HUES6 (cell line): Measurements from ENCODE around the gene CLCN3.
A peak's percentile ranks its signal among the peaks of the same experiment; 100 is the strongest.
"Not testable (repeated sequence)": the region's sequence is repeated elsewhere in the genome, so short reads cannot be mapped to it uniquely, and the experiment has no call there.

Experiments
- H3K27ac ChIP-seq: 2 replicates; pipeline ENCODE4 v1.7.0; 2013; ENCODE audit warnings: low read depth, mild to moderate bottlenecking, low read length, inconsistent platforms
- H3K27me3 ChIP-seq: 2 replicates; pipeline ENCODE4 v1.6.1; 2013; ENCODE audit warnings: low read length; ENCODE audit not compliant: control insufficient read depth, insufficient read depth
- H3K36me3 ChIP-seq: 2 replicates; pipeline ENCODE4 v1.6.1; 2013; ENCODE audit warnings: low read length; ENCODE audit not compliant: control insufficient read depth, insufficient read depth
- H3K4me1 ChIP-seq: 2 replicates; pipeline ENCODE4 v1.6.1; 2013; ENCODE audit warnings: low read length; ENCODE audit not compliant: control insufficient read depth, insufficient read depth
- H3K4me3 ChIP-seq: 2 replicates; pipeline ENCODE4 v1.5.1; 2013; ENCODE audit warnings: low read depth, low read length
- H3K9ac ChIP-seq: one replicate; pipeline ENCODE4 v1.6.1; 2013; ENCODE audit warnings: mild to moderate bottlenecking, low read length
- H3K9me3 ChIP-seq: 2 replicates; pipeline ENCODE4 v1.6.1; 2013; ENCODE audit warnings: low read depth, low read length; ENCODE audit not compliant: control insufficient read depth, insufficient read depth

Gene CLCN3

DNA sequence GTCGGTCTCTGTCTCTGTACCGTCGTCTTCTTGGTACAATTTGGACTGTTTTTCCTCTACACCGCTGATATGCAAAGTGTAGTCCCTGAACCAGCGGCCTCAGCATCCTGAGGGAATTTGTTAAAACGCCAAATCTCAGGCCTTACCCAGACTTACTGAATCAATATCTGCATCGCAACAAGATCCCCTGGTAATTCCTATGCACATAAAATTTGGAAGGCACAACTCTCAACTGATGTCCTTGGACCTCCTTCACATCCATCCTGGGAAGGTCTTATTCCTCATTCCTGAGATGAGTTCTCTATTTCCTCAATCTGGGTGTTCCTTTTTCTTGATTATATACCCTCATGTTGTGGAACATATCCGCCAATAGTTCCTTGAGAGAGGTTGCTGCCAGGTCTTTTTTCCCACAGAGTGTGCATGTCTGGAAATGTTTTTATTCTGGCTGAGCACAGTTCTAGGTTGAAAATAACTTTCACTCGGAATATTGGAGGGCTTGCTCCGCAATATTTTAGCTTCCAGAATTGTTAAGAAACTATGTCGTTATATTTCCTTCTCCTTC lies 138.1 kb downstream of the CLCN3 start:
- no peaks in the 10 kb centered on the region for H3K9me3 ChIP-seq
- H3K4me1 ChIP-seq = peaks cover 21% of the 10 kb centered on the region
- H3K36me3 ChIP-seq = no peaks in the 10 kb centered on the region
- H3K27me3 ChIP-seq = no peaks in the 10 kb centered on the region
- H3K9ac ChIP-seq = no peak overlapping the region
- H3K27ac ChIP-seq = no peak overlapping the region
- peak overlapping the region; percentile 83 for H3K4me3 ChIP-seq

DNA sequence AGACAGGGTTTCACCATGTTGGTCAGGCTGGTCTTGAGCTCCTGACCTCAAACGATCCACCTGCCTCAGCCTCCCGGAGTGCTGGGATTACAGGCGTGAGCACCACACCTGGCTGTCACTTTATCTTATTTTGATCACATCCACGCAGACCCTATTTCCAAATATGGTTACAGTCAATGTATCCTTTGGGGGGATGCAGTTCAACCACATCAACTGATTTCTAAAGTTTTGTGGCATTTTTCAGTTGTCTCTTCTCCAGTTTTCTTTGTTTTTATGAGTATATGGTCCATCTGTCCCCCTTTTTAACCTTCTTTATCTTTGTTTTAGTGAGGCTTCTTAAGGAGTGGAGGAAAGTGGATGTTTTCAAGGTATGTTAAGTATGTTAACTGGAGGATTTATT lies 141.5 kb downstream of the CLCN3 start:
- H3K36me3 ChIP-seq = no peaks in the 10 kb centered on the region
- H3K27me3 ChIP-seq = no peaks in the 10 kb centered on the region
- no peak overlapping the region for H3K9ac ChIP-seq
- H3K27ac ChIP-seq = no peak overlapping the region
- peaks cover 11% of the 10 kb centered on the region for H3K4me1 ChIP-seq
- no peaks in the 10 kb centered on the region for H3K9me3 ChIP-seq
- H3K4me3 ChIP-seq = no peak overlapping the region

DNA sequence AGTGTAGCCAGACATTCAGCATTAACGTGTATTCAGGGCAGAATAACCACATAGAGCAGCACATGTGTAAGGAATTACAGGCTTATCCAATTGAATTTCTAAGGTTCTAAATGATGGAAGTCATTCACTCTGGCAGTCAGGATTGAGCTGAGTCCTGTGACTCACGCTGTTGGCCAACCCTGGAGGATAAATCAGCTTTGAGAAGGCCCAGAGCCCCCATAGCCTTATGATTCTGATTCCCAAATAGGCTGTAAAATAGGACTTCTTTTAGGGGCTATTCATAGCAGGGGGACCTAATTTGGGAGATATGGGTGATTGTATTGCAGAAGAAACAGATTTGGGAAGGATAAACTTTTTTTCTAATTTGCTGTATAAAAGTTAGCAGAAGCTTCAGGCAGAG lies 145.5 kb downstream of the CLCN3 start:
- Histone ChIP-seq H3K36me3 (no peaks in the 10 kb centered on the region), H3K4me3 (no peak overlapping the region), H3K27ac (no peak overlapping the region), H3K27me3 (no peaks in the 10 kb centered on the region), H3K9ac (no peak overlapping the region), H3K4me1 (no peaks in the 10 kb centered on the region), H3K9me3 (no peaks in the 10 kb centered on the region)

DNA sequence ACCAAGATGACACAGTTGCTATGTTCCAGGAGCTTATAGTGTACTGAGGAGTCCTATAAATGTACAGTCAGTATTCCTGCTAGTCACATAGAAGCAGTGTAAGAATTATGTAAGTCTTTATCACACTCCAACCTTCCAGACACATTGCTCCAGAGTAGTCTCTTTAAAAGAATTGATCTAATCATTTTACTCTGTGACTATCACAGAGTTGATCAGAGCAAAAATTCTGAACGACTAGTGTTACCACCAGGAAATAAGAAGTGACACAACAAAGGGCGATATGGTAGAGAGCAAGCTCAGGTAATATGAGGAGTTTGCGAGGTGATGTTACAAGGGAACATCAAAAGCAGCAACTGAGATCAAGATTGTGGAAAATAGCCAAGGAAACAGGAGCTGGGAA lies 146.4 kb downstream of the CLCN3 start:
- Histone ChIP-seq H3K27me3 (no peaks in the 10 kb centered on the region), H3K9ac (no peak overlapping the region), H3K4me1 (no peaks in the 10 kb centered on the region), H3K27ac (no peak overlapping the region), H3K36me3 (no peaks in the 10 kb centered on the region), H3K4me3 (no peak overlapping the region), H3K9me3 (no peaks in the 10 kb centered on the region)

DNA sequence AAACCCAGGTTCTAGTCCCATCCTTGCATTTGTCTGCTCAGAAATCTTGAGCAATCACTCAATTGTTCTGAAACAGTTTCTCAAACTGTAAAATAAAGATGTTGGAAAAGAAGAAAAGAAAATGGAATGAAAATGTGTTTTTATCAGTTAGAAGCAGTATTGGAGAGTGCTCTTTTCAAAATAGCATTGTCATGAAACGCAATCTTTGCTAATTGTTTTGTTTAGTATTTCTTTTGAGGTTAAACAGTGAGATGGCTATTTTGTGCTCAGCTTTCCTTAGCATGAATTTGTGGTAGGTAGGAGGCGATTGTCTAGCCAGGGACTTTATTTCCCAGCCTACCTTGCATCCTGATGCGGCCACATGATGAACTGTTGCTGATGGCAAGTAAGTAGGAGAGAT lies 148.0 kb downstream of the CLCN3 start:
- no peak overlapping the region for H3K9ac ChIP-seq
- H3K27me3 ChIP-seq = no peaks in the 10 kb centered on the region
- no peaks in the 10 kb centered on the region for H3K36me3 ChIP-seq
- no peaks in the 10 kb centered on the region for H3K9me3 ChIP-seq
- no peaks in the 10 kb centered on the region for H3K4me1 ChIP-seq
- no peak overlapping the region for H3K27ac ChIP-seq
- no peak overlapping the region for H3K4me3 ChIP-seq

DNA sequence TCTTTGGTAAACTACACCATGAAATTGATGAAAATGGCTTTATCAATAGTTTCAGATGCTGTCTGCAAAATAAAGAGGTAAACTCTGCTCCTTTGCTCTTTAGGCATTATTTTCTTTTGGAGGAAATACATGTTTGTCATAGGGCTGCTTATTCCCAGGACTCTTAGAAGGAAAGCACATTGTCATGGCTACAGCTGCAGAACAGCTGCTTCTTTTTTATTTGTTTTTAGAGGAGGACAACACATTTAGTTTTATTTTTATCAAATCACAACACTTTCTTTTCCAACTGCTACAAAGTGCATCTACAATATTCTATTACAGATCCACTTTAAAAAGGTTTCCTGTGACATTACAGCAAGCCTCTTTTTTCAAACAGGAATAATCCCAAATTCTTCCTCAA lies 150.0 kb downstream of the CLCN3 start:
- no peaks in the 10 kb centered on the region for H3K4me1 ChIP-seq
- no peak overlapping the region for H3K27ac ChIP-seq
- H3K9ac ChIP-seq = no peak overlapping the region
- H3K9me3 ChIP-seq = no peaks in the 10 kb centered on the region
- peaks cover 6% of the 10 kb centered on the region; the same call in 1 of the 2 replicates for H3K27me3 ChIP-seq
- no peaks in the 10 kb centered on the region for H3K36me3 ChIP-seq
- H3K4me3 ChIP-seq = no peak overlapping the region

DNA sequence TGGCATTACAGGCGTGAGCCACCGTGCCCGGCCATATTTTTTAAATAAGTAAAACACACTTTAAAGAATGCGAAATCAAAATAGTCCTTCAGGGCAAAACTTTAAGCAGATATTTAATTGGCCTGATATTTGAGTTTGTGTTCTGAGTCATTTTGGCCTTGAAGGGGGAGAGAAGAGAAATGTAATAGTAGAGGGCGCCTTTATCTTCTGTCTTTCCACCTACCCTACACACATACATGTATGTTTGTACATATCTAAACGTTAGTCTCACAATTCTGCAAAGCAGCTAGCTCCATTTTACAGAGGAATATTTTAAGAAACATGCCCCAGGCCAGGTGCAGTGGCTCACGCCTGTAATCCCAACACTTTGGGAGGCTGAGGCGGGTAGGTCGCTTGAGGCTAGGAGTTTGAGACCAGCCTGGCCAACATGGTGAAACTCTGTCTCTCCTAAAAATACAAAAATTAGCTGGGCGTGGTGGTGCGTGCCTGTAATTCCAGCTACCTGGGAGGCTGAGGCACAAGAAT lies 151.2 kb downstream of the CLCN3 start:
- H3K9ac ChIP-seq, H3K36me3 ChIP-seq, H3K9me3 ChIP-seq, H3K27ac ChIP-seq, H3K4me3 ChIP-seq, H3K4me1 ChIP-seq, H3K27me3 ChIP-seq: not testable (repeated sequence)
